Measurements from ENCODE around the gene AP1S2.

GRCh38 chrX:15838017-15838416 is 16.6 kb downstream of the AP1S2 start:
- TF ChIP-seq SAP30 (IDR thresholded peaks at IDR 0.05; ENCODE audit: insufficient read depth, insufficient replicate concordance, low read length) (no peak), RAD21 (IDR thresholded peaks at IDR 0.05 in 1 of 2, conservative IDR thresholded peaks at IDR 0.05 in 1 of 2; ENCODE audit: low read depth in 2 of 2, low read length in 2 of 2) (peak; percentile 23 to 43; a peak in 2 of 4 replicates), YY1 (IDR thresholded peaks at IDR 0.05; ENCODE audit: low read depth, low read length) (no peak), CREB1 (IDR thresholded peaks at IDR 0.05) (no peak), POLR2AphosphoS5 (IDR thresholded peaks at IDR 0.05; ENCODE audit: low read depth, low read length) (peak; percentile 72; the same call in 1 of the 2 replicates), TAF1 (IDR thresholded peaks at IDR 0.05; ENCODE audit: low read depth, low read length) (no peak)
